Cardiac ventricle fibroblast (primary cell): Measurements from ENCODE around the gene USP4. TPM values are rescaled to one million over a fixed set of nuclear protein-coding genes. Genes with fewer than 3 reads are reported as not detected.

Experiments
- total RNA-seq: library from RNA; depleted of rRNA; stranded (reverse); fragments of >200 nt; gene quantifications from 2 replicates; pipeline ENCODE4 v1.2.3, GENCODE V29; 2015

Gene USP4, protein sequence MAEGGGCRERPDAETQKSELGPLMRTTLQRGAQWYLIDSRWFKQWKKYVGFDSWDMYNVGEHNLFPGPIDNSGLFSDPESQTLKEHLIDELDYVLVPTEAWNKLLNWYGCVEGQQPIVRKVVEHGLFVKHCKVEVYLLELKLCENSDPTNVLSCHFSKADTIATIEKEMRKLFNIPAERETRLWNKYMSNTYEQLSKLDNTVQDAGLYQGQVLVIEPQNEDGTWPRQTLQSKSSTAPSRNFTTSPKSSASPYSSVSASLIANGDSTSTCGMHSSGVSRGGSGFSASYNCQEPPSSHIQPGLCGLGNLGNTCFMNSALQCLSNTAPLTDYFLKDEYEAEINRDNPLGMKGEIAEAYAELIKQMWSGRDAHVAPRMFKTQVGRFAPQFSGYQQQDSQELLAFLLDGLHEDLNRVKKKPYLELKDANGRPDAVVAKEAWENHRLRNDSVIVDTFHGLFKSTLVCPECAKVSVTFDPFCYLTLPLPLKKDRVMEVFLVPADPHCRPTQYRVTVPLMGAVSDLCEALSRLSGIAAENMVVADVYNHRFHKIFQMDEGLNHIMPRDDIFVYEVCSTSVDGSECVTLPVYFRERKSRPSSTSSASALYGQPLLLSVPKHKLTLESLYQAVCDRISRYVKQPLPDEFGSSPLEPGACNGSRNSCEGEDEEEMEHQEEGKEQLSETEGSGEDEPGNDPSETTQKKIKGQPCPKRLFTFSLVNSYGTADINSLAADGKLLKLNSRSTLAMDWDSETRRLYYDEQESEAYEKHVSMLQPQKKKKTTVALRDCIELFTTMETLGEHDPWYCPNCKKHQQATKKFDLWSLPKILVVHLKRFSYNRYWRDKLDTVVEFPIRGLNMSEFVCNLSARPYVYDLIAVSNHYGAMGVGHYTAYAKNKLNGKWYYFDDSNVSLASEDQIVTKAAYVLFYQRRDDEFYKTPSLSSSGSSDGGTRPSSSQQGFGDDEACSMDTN
- total RNA-seq: 13.8 and 16.8 TPM in 2 replicates

DNA sequence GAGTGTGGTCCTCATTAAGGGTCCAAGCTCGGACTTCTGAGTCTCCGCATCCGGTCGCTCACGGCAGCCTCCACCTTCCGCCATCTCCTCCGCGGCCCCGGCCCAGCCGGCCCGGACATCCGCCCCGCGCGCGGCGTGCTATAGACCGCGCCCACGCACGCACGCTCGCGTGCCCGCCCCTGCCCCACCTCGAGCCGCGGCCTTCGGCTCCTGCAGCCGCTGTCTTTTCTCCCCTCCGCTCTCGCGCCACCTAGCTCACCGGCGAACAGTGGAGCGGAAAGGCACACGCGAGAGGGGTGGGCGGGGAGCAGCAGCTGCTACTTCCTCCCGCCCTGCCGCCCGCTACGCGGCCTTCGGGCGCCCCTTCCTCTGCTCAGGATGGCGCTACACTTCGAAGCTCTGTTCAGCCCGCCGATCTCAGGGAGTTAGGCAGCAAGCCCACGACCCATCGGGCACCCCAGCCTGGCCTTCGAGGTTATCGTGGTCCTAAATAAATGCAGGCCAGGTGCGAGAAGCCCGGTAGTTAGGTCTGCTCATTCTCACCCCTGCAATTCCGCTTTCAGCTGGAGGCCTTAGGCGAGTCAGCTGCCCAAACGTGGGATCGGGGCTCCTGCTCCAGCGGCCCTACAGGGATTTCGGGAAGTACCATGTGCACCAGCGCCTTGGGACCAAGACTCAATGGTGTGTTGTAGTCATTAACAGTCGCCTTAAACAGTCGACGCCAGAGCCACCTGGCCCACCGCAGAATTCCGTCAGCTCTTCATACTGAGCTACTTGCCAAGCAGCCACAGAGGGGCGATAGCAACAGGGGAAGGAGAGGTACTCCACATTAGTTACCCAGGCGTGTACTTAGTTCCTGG lies at the start of gene USP4:
TSS of gene USP4 (minus strand) at position 113 of the 860 bp plus-strand sequence. CDS start at position 84, 29 bp downstream.

DNA sequence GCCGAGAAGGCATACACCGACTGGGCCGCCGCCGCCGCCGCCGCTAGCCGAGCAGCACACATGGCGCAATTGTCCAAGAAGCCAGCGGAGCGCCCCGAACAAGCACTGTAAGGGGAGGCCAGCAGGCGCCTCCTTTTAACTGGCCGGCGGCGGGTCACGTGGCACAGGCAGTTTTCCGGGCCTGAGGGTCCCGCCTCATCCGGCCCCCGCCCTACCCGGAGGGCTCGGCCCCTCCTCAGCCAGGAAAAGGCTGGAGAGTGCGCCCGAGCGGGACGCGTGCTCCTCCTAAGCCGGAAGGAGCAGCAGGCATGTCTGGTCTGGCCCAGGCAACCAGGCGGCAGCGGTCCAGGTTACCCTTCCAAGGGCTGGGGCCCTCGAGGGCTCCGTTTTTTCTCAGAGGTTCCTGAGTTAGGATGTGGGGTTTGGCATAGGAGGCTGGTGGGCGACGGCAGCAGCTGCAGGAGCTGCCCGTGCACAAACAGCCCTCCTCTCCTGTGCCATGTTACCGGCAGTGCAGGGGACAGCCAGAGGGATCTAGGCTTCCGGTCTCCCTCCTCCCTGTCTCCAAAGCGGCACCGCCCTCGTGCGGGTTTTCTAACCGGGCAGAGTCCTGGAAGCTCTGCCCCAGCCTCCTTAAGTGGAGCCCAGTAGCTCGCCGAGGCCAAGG lies 18.5 kb upstream of the USP4 start, which contains the start of gene GPX1:
TSS of gene GPX1 (minus strand) at position 137 of the 667 bp plus-strand sequence. CDS start at position 62, 75 bp downstream.

DNA sequence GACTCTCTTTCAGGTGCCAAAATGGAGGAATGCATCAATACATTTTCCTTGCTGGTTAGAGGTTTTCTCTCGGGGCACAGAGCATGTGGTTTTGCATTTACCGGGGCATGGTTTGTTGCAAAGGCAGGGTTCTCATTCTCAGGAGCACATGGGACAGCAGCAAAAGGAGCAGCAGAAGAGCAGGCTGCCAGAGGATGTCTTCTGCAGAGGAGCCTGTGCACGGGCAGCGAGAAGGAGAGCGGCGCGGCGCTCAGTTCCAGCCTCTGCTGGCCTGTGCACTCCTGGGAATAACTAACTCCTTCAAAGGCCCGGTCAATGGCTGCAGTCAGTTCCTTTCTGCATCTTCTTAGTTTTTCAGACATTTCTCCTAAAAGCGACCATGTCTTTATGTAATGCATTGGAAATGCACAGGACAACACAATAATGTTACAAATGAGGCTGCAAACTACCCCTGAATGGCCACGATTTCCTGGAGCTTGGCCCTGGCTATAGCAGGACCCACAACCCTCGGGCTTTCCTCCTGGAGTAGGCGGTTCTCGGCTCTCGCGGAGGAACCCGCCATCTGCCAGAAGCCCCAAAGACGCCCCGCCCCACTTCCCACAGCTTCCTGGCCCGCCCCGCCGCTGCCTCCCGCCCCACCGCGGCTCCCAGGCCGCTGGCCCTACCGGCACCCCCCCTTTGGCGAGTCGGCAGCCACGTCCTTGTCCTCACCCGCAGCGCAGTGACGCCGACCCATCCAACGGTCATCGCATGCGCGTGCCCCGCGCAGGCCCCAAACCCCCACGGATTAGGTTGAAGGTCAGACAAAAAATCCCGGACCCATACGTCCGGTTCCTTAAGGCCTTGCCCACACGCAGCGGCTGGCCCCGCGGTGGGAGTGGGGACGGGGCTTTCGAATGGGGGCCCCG lies 63.1 kb downstream of the USP4 start, which contains the start of gene C3orf62:
TSS of gene C3orf62 (minus strand) at position 758 of the 908 bp plus-strand sequence. CDS start at position 398, 360 bp downstream.

Other genes starting within 250 kb of the USP4 start
- gene QRICH1, start 246.0 kb downstream of the USP4 start, total RNA-seq: 41.1 and 45.7 TPM in 2 replicates
- gene QARS1, start 235.3 kb downstream of the USP4 start, total RNA-seq: 191 and 207 TPM in 2 replicates
- 36.4 and 37.6 TPM in 2 replicates for gene USP19, start 219.2 kb downstream of the USP4 start, total RNA-seq
- 692 and 725 TPM in 2 replicates for gene LAMB2, start 207.0 kb downstream of the USP4 start, total RNA-seq
- gene CCDC71, start 173.7 kb downstream of the USP4 start, total RNA-seq: 24.3 and 27.9 TPM in 2 replicates
- 19.4 and 19.7 TPM in 2 replicates for gene KLHDC8B, start 168.5 kb downstream of the USP4 start, total RNA-seq
- gene C3orf62, start 62.8 kb downstream of the USP4 start, total RNA-seq: 0.75 and 1.1 TPM in 2 replicates
- gene GPX1, start 18.3 kb upstream of the USP4 start, total RNA-seq: 286 and 311 TPM in 2 replicates
- gene RHOA, start 71.9 kb upstream of the USP4 start, total RNA-seq: 359 and 416 TPM in 2 replicates
- 26.6 and 29.1 TPM in 2 replicates for gene TCTA, start 72.4 kb upstream of the USP4 start, total RNA-seq
- 0.39 and 1.5 TPM in 2 replicates for gene AMT, start 82.4 kb upstream of the USP4 start, total RNA-seq
- gene NICN1, start 89.3 kb upstream of the USP4 start, total RNA-seq: 4.3 and 8.2 TPM in 2 replicates
- 35.4 and 40.0 TPM in 2 replicates for gene DAG1, start 130.2 kb upstream of the USP4 start, total RNA-seq
- 0.10 and 0.37 TPM in 2 replicates for gene BSN, start 214.4 kb upstream of the USP4 start, total RNA-seq